ENCODE measurements around the gene XAGE1B.
"Not testable (repeated sequence)": the region's sequence is repeated elsewhere in the genome, so short reads cannot be mapped to it uniquely, and the experiment has no call there.

The XAGE1B gene

GRCh38 chrX:52553995-52554642 is 37.3 kb upstream of the XAGE1B start:
- Histone ChIP-seq H3K4me2 (ENCODE audit: low read length) (no peak overlapping the region), H3K36me3 (replicated peaks; ENCODE audit: low read depth, low read length) (no peaks in the 10 kb centered on the region), H3K79me2 (ENCODE audit: low read length) (no peaks in the 10 kb centered on the region), H3K27me3 (ENCODE audit: low read depth, low read length) (no peaks in the 10 kb centered on the region), H2AFZ (ENCODE audit: low read depth, low read length) (no peak overlapping the region), H3K4me3 (ENCODE audit: low read length) (no peak overlapping the region), H3K9ac (ENCODE audit: low read length) (no peak overlapping the region), H3K4me1 (ENCODE audit: low read length) (no peaks in the 10 kb centered on the region), H4K20me1 (ENCODE audit: insufficient read depth, low read length) (no peaks in the 10 kb centered on the region), H3K9me3 (ENCODE audit: insufficient read depth, low read length) (no peaks in the 10 kb centered on the region), H3K27ac (ENCODE audit: low read length) (no peak overlapping the region)
- TF ChIP-seq CTCF (IDR thresholded peaks at IDR 0.05; ENCODE audit: low read depth, low read length) (no peak), EZH2phosphoT487 (IDR thresholded peaks at IDR 0.05; ENCODE audit: low read depth) (no peak)

- not testable (repeated sequence) for H3K4me3 ChIP-seq (ENCODE audit: low read length); H3K27me3 ChIP-seq (ENCODE audit: low read depth, low read length); H3K9me3 ChIP-seq (ENCODE audit: insufficient read depth, low read length); H2AFZ ChIP-seq (ENCODE audit: low read depth, low read length); H3K4me2 ChIP-seq (ENCODE audit: low read length); H3K79me2 ChIP-seq (ENCODE audit: low read length); H3K36me3 ChIP-seq (replicated peaks; ENCODE audit: low read depth, low read length); H3K9ac ChIP-seq (ENCODE audit: low read length); H3K4me1 ChIP-seq (ENCODE audit: low read length); H3K27ac ChIP-seq (ENCODE audit: low read length); H4K20me1 ChIP-seq (ENCODE audit: insufficient read depth, low read length)
Observed at GRCh38 chrX:52548769-52549168, 31.9 kb upstream of the XAGE1B start.

- Histone ChIP-seq H3K4me2 (ENCODE audit: low read length) (no peak overlapping the region), H3K79me2 (ENCODE audit: low read length) (no peaks in the 10 kb centered on the region), H3K27ac (ENCODE audit: low read length) (no peak overlapping the region), H3K4me3 (ENCODE audit: low read length) (no peak overlapping the region), H3K27me3 (ENCODE audit: low read depth, low read length) (no peaks in the 10 kb centered on the region), H3K9me3 (ENCODE audit: insufficient read depth, low read length) (no peaks in the 10 kb centered on the region), H4K20me1 (ENCODE audit: insufficient read depth, low read length) (no peaks in the 10 kb centered on the region), H3K9ac (ENCODE audit: low read length) (no peak overlapping the region), H3K36me3 (replicated peaks; ENCODE audit: low read depth, low read length) (no peaks in the 10 kb centered on the region), H2AFZ (ENCODE audit: low read depth, low read length) (no peak overlapping the region), H3K4me1 (ENCODE audit: low read length) (no peaks in the 10 kb centered on the region)
- TF ChIP-seq EZH2phosphoT487 (IDR thresholded peaks at IDR 0.05; ENCODE audit: low read depth) (no peak), CTCF (IDR thresholded peaks at IDR 0.05; ENCODE audit: low read depth, low read length) (no peak)
Observed at GRCh38 chrX:52544147-52544840, 27.4 kb upstream of the XAGE1B start.

GRCh38 chrX:52542311-52542710 is 25.4 kb upstream of the XAGE1B start:
- Histone ChIP-seq H3K27me3 (ENCODE audit: low read depth, low read length) (no peaks in the 10 kb centered on the region), H3K79me2 (ENCODE audit: low read length) (no peaks in the 10 kb centered on the region), H3K36me3 (replicated peaks; ENCODE audit: low read depth, low read length) (no peaks in the 10 kb centered on the region), H3K9me3 (ENCODE audit: insufficient read depth, low read length) (no peaks in the 10 kb centered on the region), H2AFZ (ENCODE audit: low read depth, low read length) (no peak overlapping the region), H3K4me3 (ENCODE audit: low read length) (no peak overlapping the region), H3K9ac (ENCODE audit: low read length) (no peak overlapping the region), H4K20me1 (ENCODE audit: insufficient read depth, low read length) (no peaks in the 10 kb centered on the region), H3K4me2 (ENCODE audit: low read length) (no peak overlapping the region), H3K4me1 (ENCODE audit: low read length) (no peaks in the 10 kb centered on the region), H3K27ac (ENCODE audit: low read length) (no peak overlapping the region)
- no peak for TF ChIP-seq CTCF (IDR thresholded peaks at IDR 0.05; ENCODE audit: low read depth, low read length)
- TF ChIP-seq EZH2phosphoT487 (IDR thresholded peaks at IDR 0.05; ENCODE audit: low read depth) = no peak

GRCh38 chrX:52541051-52541450 is 24.2 kb upstream of the XAGE1B start:
- H3K4me2 ChIP-seq (ENCODE audit: low read length); H3K9ac ChIP-seq (ENCODE audit: low read length); H3K27me3 ChIP-seq (ENCODE audit: low read depth, low read length); H3K4me3 ChIP-seq (ENCODE audit: low read length); H4K20me1 ChIP-seq (ENCODE audit: insufficient read depth, low read length); H2AFZ ChIP-seq (ENCODE audit: low read depth, low read length); H3K4me1 ChIP-seq (ENCODE audit: low read length); H3K27ac ChIP-seq (ENCODE audit: low read length); H3K36me3 ChIP-seq (replicated peaks; ENCODE audit: low read depth, low read length); H3K79me2 ChIP-seq (ENCODE audit: low read length); H3K9me3 ChIP-seq (ENCODE audit: insufficient read depth, low read length): not testable (repeated sequence)

GRCh38 chrX:52516110-52516986 is 515 bp downstream of the XAGE1B start:
- H2AFZ ChIP-seq (ENCODE audit: low read depth, low read length); H3K9ac ChIP-seq (ENCODE audit: low read length); H3K36me3 ChIP-seq (replicated peaks; ENCODE audit: low read depth, low read length); H3K27me3 ChIP-seq (ENCODE audit: low read depth, low read length); H3K4me3 ChIP-seq (ENCODE audit: low read length); H3K27ac ChIP-seq (ENCODE audit: low read length); H3K9me3 ChIP-seq (ENCODE audit: insufficient read depth, low read length); H3K4me2 ChIP-seq (ENCODE audit: low read length); H3K4me1 ChIP-seq (ENCODE audit: low read length); H4K20me1 ChIP-seq (ENCODE audit: insufficient read depth, low read length); H3K79me2 ChIP-seq (ENCODE audit: low read length): not testable (repeated sequence)
